SU-DHL-6 (cell line): ENCODE results near the gene COL27A1.

Source experiments
- CTCF ChIP-seq: fragments of 200-600 bp; sonication (generic); IDR thresholded peaks from one replicate; pipeline ENCODE4 v1.5.1; 2017; ENCODE audit warnings: antibody characterized with exemption, mild to moderate bottlenecking, low read length, moderate library complexity; ENCODE audit not compliant: insufficient read depth, poor library complexity, severe bottlenecking
- EZH2phosphoT487 ChIP-seq: fragments of 200-600 bp; sonication (generic), shearing (Covaris generic); conservative IDR thresholded peaks from 2 replicates; pipeline ENCODE4 v1.6.1; 2018; ENCODE audit warnings: mild to moderate bottlenecking, antibody characterized with exemption, low read length, moderate library complexity, mixed read lengths

DNA sequence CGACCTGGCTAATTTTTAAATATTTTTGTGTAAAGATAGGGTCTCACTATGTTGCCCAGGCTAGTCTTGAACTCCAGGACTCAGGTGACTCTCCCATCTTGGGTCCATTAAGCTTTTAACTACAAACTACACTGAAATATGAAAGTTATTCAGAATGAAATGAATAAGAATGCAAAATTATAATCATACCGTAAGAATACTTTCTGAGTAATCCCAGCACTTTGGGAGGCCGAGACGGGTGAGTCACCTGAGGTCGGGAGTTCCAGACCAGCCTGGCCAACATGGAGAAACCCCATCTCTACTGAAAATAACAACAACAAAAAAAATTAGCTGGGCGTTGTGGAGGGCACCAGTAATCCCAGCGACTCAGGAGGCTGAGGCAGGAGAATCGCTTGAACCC, 166.4 kb downstream of the COL27A1 start:
- TF ChIP-seq EZH2phosphoT487, result no peak
- TF ChIP-seq CTCF, result no peak
